Forelimb muscle (tissue), 1 donor: Measurements from ENCODE around the gene CUEDC2. TPM values are rescaled to one million over a fixed set of nuclear protein-coding genes. Genes with fewer than 3 reads are reported as not detected.
"Not testable (repeated sequence)": the region's sequence is repeated elsewhere in the genome, so short reads cannot be mapped to it uniquely, and the experiment has no call there.

Experiments
- DNase-seq: peaks from one replicate; pipeline ENCODE4 v3.0.0-alpha.2; 2013; ENCODE audit warnings: low read depth
- polyA plus RNA-seq: library from polyadenylated mRNA; unstranded; fragments of 120-200 nt; gene quantifications from one replicate; pipeline ENCODE4 v1.2.1, GENCODE V29; 2013; ENCODE audit not compliant: insufficient read length

Gene CUEDC2
- polyA plus RNA-seq, 1 donor = 48.0 TPM

DNA sequence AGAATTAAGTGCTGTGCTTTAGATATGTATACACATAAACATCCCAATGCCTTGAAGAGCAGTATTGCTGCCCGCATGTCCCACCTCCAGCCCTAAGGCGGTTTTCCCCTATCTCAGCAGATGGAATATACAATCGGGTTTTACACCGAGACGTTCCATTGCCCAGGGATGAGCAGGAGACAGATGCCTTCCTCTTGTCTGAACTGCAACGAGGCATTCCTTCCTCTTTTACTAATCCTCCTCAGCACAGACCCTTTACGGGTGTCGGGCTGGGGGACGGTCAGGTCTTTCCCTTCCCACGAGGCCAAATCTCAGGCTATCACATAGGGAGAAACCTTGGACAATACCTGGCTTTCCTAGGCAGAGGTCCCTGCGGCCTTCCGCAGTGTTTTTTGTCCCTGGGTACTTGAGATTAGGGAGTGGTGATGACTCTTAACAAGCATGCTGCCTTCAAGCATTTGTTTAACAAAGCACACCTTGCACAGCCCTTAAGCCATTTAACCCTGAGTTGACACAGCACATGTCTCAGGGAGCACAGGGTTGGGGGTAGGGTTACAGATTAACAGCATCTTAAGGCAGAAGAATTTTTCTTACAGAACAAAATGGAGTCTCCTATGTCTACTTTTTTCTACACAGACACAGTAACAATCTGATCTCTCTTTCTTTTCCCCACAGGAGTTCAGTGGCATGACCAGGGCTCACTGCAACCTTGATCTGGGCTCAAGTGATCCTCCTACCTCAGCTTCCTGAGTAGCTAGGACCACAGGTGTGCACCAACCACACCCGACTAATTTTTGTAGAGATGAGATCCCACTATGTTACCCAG, 22.5 kb upstream of the CUEDC2 start:
- DNase-seq = not testable (repeated sequence)

DNA sequence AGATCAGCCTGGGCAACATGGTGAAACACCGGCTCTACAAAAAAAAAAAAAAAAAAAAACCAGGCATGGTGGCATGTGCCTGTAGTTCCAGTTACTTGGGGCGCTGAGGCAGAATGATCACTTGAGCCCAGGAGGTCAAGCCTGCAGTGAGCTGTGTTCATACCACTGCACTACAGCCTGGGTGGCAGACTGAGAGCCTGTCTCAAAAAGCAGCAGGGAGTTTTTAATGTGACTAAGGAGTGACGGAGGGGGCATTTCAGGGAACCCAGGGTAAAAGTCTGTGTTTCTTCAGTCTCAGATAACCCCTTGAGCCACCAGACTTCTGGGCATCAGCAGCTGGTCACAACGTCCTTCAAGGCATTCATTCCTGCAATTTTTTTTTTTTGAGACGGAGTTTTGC, 21.1 kb upstream of the CUEDC2 start:
- no peak for DNase-seq

DNA sequence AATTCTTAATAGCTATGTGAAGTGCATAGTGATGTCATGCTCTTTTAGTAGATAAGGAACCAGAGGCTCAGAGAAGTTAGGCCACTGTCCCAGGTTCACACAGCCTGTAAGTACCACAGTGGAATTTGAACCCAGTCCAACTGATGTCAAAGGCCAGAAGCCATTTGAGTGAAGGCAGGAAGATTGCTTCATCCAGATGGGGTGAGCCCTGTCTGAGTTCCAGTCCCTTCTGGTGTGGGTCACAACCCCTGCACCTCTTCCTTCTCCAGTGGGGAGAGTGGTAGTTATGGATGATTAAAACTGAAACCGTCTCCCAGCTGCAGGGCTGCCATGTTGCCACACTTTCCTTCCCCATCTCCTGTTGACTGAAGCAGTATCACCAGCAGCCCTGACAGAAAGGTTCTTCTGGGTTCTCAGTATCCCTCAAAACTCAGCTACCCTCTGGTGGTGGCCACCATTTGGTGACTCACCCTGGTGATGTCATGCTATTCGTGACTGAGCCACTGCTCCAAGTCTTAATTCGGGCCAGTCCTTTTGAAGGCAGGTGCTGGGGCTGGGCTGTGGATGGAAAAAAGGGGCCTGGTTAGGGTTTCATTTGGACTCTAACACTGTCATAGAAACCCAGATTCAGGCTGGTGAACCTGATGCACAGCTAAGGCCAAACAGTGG, 20.4 kb upstream of the CUEDC2 start:
- no peak for DNase-seq

DNA sequence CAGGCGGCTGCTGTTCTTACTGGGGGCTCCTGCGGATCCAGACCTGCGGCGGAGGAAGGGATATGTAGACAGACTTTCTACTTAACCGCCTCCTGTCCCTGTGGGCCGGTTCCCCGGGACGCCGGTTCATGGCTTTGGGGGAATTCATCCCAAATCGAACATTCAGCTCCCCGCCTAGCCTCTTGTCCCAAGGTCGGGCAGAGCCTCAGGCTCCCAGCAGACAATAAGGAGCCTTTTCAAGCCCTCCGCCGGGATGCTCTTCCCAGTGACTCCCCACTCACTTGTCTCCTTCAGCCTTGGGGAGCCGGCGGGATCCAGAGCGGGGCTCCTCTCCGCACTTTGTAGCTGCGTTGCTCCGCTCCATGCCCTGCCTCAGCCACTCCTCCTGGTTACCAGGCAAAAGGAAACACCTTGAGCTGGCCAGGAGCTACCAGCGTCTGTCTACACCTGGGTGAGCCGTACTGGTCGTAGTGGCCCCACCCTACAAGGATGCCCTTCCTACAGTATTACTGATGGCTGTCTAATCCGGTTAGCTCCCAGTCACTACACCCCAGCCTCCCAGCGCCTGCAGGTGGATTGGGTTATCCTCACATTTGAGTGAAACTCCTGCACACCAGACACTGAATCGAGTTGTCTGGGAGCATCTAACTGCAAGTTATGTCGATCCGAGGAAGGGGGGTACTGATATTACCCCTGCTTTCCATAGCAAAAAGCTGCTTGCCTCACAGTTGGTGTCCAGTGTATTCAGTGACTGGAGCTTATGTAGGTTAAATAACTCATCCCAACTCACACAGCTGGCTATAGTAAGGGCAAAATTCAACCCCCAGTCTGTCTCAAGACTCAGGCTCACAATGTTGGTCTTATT, 19.0 kb upstream of the CUEDC2 start, which contains the start of gene C10orf95:
Gene C10orf95, minus strand, starts transcription at position 439 of the 865 bp plus-strand sequence. CDS start 450 bp downstream, outside the sequence.
- no peak for DNase-seq

DNA sequence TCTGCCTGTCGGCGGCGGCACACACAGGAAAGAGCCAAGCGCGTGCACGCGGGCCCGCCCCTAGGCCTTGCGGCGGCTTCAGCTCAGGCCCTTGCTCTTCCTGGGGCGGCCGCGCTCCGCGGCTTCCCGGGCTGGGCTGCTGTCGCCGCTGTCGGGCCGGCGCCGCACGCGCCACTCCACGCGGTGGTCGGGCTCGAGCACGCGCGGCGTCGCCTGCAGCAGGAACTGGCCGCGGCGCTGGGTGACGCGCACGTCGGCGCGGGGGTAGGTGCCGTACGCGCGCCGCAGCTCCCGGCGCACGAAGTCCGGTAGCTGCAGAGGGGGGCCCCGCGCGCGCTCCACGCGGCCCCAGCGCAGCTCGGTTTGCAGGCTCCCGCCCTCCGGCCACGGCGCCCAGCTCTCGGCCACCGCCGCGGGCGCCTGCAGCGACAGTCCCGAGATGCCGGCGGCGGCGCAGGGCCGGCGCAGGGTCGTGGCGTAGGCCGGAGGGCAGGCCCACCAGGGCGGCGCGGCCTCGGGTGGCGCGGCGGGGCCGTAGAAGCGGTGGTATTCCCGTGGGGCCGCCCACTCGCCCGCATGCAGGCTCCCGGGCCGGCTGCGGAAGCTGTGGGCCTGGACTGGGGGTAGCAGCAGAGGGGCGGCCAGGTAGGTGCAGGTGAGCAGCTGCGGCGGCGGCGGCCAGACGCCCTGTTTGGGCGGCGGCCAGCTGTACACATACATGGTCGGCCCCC, 18.2 kb upstream of the CUEDC2 start:
- DNase-seq = peak; percentile 55

DNA sequence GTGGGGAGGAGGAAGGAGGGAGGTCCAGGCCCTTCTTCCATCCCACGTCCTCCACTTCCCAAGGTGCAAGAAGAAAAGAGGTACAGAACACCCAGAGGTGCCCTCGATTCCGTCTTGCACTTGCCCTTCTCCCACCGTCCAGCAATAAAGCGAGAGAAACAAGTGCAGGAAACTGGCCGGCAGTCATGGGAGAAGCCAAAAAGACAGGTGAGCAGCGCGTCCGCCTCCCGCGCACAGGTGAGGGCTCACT, 17.7 kb upstream of the CUEDC2 start:
- DNase-seq = no peak

DNA sequence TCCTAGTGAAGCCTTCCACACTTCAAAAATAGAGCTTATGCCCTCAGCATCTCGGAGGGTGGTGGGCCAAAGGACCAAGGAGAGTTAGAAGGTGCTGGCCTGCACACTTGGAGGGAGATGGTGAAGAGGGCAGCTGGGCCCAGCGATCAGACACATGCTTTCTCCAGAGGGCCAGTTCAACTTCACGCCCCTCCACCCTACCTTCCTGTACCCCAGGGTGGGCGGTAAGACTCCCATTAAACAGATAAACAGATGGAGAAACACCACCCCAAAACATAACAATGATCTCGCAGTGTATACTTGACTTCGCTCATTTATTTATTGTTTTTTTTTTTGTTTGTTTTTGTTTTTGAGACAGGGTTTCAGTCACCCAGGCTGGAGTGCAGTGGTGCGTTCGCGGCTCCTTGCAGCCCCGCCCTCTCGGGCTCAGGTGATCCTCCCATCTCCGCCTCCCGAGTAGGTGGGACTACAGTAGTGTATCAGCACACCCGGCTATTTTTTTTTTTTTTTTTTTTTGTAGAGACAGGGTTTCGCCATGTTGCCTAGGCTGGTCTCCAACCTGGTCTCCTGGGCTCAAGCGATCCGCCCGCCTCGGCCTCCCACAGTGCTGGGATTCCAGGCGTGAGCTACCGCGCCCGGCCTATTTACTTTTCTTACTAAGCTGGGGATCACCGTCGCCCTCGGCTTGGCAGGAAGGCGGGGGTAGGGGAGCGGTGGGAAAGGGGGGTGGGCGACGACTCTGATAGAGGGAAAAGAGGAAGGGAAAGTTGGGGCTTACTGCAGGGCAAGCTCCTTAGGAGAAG, 17.1 kb upstream of the CUEDC2 start:
- no peak for DNase-seq

DNA sequence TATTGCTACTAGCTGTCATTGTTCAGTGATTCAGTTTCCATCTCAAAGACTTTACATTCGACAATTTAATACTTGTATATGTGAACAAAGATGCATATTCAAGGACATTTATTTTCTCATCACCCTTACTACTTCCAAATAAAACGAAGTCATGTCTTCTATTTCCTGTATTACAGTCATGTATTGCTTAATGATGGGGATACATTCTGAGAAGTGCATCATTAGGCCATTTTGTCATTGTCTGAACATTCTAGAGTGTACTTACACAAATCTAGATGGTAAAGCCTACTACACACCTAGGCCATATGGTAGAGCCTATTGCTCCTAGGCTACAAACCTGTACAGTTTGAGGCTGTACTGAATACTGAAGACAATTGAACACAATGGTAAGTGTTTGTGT, 12.5 kb upstream of the CUEDC2 start:
- DNase-seq = no peak

DNA sequence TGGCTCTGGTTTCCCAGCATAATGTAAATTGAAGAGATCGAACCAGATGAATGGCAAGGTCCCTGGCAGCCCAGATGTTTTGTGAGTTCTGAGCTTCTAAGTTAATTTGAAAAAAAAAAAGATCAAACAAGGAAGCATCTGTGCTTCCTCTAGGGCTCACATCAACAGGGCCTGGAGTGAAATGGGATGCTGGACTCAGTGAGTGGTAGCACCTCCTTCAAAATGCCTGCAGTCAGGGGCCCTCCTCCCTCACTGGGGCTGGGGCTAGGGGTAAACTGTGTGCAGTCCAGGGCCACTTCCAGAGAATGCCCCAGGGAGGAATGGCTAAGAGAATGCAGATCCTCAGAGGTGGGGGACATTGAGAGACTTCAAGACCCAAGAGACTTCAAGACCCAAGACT, 6.0 kb upstream of the CUEDC2 start:
- DNase-seq = no peak

DNA sequence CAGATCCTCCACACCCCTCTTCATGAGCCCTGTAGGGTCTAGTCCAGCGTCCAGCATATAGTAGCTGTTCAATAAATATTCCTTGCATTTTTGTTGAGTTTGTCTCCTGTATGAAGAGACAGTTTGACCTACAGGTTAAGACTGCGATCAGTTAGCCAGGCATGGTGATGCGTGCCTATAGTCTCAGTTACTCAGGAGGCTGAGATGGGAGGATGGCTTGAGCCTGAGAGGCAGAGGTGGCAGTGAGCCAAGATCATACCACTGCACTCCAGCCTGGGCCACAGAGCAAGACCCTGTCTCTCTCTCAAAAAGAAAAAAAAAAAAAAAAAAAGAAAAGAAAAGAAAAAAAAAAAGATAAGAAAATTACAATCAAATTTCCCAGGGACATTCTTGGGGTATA, 5.1 kb upstream of the CUEDC2 start:
- DNase-seq = no peak

DNA sequence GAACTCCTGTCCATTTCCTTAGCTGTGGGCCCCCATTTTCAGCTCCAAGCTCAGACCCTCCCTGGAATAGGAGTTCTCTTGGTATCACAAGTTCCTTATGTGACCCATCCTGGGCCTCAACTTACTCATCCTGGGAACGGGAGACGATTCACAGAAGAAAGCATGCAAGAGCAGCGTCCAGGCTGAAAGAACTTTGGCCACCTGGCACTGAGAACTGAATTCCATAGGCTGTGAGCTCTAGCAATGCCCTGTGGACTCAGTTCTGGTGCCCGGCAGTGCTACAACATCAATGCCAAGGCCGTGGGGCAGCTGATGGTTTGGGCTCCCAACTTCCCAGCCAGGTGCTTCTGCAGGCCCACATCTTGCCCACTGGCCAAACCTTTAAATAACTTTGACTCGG, 3.9 kb upstream of the CUEDC2 start:
- DNase-seq = no peak

DNA sequence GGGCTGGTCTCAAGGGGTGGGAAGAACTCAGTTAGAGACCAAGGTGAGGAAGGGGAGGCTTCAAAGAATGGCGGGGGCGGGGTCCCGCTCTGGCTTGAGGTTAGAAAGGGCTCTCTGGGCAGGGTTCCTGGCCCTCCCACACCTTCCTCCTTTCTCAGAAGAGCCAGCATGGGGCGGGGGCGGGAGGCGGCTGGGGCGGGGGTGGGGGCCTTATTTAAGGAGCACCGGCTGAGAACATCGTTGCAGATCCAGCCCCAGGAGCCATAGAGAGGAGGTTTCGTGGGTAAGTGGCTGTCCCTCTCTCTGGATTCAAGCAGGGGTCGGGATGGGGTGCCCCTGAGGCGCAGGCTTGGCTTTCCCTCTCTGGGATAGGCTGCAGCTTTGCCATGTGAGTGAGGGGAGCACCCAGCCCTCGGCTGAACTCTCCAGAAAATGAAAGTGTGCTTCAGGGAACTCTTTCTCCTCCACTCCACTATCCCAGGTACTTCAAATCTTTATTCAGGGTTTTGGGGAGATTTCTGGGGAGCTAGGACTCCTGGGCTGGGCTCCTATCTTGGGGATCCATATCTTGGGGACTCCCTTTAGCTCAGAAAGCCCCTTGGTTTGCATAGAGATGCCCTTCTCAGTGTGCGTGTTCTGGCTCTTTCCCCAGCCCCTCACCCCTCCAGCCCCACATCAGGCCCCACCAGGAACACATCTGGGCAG, 3.3 kb upstream of the CUEDC2 start:
- no peak for DNase-seq

DNA sequence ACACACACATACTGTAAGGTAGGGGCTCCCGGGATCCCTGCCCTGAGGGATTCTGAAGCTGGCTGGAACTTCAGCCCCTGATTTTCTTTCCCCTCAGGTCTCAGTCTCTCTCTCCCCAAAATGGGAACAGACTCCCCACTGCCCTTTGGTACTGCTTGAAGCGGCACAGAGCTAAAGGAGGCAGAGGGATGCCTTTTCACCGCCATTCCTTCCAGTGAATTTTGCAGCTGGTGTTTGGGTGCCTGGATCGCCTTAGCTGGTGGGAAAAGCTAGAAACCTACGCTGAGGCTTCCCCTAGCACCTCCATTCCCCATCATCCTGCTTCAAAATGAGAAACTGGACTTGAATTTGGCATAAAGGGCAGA, 2.7 kb upstream of the CUEDC2 start:
- no peak for DNase-seq

DNA sequence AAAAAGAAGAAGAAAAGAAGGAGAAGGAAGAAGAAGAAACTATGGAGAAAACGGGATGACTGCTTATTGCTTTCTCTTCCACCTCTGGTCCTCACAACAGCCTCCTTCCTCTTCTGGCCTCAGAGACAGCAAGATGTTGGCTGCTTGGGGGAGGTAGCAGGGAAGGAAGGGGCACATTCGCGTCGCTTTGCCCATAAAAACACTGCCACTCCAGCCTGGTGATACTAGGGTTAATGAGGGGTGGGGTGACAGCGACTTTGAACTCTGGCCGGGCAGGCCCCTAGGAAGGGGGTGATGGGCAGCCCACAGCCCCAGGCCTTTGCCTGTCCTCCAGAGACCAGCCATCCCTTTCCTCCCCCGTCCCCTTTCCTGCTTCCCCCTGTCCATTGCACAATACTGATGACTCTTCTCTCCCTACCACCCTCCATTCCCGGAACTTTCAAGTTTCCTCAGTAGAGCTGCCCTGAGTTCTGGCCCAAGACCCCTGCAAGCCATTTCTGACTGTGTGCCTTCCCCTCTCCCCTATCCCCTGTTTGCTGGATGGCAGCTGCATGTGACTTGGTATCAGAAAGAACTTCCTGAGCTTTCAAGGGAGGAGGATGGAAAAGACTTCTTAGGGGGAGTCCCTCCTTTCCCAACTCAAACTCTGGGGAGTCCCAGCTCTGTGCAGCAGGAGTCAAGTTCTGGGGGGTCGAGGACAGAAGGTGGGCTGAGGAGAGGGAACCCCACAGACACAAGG, 2.2 kb upstream of the CUEDC2 start:
- no peak for DNase-seq

DNA sequence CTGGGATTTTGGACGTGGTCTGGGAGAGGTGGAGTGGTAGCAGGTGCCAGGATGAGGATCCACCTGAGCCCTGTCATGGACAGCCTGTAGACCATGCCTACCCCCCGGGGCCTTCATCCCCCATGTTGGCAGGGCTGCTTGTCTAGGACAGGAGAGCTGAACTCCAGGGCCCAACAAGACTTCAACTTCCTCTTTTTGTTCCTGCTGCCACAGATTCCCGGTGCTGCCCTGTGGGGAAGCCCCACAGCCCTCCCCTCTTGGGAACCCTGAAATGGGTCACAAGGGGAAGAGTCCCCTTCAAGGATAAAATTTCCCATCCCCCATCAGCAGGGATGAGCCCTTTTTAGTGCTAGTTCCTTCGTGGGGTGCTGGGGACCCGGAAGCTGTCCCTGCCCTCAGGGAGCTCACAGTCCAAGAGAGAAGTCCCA, 1.3 kb upstream of the CUEDC2 start:
- no peak for DNase-seq

DNA sequence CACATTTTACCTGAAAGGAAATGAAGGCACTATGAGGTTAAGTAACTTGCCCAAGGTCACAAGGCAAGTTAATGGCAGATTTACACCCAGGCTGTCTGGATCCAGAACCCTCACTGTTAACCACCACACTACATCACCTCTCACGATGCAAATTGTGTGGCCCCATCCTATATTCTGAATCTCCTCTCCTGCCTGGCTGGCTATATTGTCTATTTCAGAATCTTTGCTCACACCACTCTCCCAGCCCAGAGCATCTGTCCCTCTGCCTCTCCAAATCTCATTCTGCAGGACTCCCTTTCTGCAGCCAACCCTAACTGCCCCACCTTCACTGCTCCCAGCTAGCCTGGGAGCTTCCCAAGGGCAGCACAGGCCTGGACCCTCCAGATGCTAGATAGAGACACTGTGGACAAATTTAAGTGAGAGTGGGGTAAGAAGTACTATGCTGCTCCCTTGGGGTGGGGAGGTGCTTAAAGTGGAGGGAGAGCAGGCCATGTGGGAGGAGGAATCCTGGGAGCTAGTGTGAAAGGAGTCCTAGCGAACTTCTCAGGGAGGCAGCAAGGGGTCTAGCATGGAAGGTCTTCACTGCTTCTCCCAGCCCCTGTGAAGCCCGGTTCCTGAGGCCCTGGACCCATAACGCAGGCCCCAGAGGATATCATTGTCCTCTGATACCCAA, 786 bp downstream of the CUEDC2 start:
- no peak for DNase-seq

DNA sequence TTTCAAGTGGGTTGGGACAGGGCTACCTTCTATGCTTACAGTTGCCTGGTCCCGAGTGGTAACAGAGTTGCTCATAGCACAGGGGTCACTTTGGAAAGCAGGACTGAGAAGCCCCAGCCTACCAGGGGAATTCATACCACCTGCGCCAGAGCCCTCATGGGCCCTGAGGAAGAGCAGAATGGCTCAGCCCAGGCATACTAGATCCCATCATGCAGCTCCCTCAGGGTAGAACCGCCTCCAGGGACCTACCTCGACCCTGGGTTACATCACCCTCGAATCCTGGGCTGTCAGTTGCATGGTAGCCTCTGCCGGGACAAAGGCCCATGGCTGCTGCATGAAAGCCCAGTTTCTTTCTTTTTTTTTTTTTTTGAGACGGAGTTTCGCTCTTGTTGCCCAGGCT, 2.9 kb downstream of the CUEDC2 start:
- DNase-seq = no peak

DNA sequence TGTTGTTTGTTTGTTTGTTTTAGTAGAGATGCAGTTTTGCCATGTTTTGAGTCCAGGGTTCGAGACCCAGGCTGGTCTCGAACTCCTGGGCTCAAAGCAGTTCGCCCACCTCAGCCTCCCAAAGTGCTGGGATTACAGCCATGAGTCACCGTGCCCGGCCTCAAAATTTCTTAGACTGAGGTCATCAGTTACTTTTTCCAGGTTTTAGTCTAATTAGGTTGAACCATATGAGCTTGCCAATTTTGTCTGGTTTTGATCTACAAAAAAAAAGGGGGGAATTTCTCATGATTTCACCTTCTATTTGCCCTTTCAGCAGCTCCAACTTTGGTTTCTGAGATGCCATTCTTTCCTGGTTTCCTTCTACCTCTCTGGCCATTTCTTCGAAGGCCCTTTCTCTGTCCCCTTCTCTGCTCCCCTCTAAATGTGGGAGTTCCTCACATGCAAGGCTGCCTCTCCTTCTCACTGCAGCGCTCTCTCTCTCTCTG, 5.5 kb downstream of the CUEDC2 start:
- no peak for DNase-seq

DNA sequence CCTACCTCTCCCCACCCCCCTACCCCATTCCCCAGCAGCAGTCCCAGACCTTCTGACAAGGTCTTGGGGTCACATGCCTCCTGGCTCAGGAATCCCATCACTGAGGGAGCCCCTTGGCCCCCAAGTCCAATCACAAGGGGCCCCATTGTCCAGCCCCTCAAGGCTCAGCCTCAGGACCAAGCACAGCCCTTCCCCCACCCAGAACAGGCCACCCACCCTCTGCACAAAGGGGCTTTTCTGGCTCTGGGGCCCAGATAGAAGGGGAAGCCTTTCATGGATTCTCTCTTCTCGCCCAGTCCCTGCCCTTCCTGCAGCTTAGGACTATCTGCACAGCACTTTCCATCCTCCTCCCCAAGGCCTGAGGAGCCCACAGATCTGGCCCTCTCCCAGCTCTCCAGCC, 6.9 kb downstream of the CUEDC2 start:
- no peak for DNase-seq
